GM19397 (cell line): ENCODE measurements around the gene FAM72B.
"Not testable (repeated sequence)": the region's sequence is repeated elsewhere in the genome, so short reads cannot be mapped to it uniquely, and the experiment has no call there.

Experiments
- ATAC-seq: cut with Tn5 transposase; IDR thresholded peaks from one replicate; pipeline ENCODE4 v1.9.1; 2021; ENCODE audit warnings: mild to moderate bottlenecking, moderate library complexity; ENCODE audit not compliant: unreplicated experiment

The FAM72B gene

DNA sequence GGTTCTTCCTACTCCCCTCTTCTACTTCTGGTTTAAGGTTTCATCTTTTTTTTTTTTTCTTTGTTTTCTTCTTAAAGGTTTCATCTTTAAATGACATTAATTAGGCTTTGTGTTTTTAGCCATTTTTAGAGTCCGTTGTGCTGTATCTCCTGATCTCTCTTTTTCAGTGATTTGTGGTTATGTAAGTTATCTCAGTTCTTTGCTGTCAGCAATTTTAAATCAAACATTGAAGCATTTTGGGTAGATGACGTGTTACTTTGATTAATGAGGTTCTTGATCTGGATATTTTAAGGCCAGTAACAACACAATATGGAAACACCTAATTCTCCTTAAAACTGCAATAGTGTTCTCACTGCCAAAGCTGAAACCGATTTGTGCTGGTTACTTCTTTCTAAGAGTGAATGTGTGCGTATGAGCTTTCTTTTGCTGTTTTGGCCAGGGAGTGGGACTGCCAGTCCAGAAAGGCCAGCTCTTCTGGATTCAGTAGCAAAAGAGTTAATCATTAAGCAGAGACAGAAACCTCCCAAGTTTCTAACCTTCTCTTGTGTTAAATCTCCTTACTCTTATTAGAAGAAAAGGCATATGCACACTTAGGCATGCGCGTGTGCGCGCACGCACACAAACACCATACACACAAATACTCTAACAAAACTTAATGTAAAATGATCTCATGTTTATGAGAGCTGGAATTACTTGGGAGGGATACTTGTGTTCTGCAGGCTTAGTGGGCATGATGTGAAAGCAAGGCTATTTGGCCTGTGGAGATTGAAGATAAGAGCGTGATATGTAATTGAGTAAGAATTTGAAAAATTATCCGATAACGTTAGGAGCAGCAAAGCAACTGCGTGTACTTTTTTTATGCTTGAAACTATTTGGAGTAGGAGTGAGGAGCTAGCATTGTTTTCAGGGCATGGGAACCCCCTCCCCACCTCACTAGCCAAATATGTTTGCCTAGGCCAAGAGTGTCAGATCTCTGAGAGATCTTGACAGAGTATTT, 17.1 kb upstream of the FAM72B start:
- ATAC-seq, result not testable (repeated sequence)

DNA sequence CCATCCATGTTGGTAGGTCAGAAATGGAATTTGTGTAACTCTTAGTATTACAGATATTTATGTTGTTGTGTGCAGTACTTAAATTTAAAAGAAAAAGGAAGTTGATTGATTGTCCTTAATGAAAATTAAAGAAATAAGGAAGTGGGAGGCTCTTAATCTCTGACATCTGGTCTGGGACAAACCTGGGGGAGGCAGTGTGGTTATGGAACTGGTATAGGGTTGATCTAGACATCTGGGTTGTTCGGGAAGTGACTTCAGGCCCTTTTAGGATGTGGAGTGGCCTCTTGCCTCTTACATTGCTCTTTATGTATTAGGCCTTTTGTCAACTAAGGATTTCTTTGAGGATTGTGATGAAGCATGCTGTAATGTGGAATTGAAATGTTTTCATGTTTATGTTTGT, 16.1 kb upstream of the FAM72B start:
- ATAC-seq, result not testable (repeated sequence)

DNA sequence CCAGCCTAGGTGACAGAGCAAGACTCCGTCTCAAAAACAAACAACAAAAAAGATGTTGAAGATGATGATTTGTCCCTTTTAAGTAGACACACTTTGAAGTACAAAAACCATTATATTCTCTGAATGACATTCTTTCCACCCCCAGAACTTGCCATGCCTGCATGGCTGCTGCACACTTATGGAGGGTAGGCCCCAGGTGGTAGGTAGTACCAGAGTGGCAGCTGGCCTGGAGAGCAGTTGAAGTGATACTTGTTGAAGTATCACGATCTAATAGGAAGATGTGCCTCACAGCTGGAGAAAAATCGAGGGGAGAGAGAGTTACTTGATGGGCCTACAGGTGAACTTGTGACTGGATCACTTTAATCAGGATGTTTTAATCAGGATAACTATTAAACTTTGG, 15.6 kb upstream of the FAM72B start:
- ATAC-seq, result not testable (repeated sequence)

DNA sequence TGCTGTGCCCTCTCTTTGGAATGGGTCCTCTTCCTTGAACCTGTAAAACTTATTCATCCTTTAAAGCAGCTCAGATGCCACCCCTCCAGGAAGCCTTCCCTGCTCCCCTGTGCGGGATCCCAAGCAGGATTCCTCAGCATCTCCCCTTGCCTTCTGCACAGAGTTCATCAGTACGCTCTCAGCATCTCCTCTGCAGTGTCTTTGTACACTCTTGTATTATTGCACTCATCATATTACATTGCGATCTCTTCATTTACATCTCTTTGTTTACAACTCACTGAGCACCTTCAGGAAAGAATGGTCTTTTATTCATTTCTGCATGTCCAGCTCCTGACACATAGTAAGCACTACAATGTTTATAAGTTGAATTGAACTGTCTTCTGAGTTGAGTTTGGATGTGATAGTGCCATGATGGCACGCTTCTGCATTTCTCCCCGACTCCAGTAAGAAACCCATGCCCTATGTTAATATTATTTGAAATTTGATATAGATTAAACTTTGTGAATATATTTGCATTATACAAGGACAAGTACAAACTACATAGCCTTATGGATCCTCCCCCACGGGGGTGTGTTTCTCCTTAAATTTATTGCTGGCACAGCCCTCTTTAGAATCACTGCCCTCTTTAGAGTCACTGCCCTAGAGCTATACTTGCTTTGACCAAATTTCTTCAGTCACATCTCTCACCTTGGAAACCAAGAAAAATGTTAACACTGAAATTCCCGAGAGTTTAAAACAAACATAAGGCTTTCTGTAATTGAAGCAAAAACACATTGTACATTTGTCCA, 13.1 kb upstream of the FAM72B start:
- not testable (repeated sequence) for ATAC-seq

DNA sequence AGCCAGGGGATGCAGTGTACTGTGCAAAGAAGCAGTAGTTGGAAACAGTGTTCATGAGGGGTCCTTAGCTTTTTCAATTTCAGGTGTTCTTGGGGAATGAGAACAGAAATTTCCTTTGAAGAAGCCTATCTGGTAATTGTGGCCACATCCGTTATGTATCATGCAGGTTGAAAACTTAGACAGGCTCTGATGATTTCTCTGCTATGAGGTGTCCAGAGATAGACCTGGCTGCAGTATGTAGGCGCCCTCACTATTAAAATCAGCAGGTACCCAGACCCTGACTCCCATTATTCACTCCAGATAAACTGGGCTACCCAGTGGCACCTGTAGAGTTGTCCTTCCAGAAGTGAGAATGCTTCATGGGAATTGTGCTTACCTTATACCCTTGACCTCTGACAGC, 8.4 kb upstream of the FAM72B start:
- not testable (repeated sequence) for ATAC-seq

DNA sequence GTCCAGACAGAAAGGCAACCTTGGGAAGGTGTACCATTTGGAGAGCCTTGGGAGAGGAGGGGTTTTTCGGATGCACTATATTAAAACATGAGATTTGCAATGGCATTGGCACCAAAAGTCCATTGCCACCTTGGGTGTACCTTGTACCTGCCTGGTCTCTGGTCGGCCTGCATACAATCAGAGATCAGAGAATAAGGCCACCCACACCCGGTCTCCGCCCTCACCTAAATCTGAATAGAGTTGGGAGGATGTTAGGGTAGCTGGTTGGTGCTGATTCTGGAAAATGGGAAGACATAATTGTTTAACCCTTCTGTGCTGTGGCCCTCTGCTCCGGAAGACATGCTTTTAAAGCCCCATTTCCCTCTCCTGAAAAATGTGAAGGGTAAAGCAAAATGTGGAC, 3.8 kb upstream of the FAM72B start:
- not testable (repeated sequence) for ATAC-seq

DNA sequence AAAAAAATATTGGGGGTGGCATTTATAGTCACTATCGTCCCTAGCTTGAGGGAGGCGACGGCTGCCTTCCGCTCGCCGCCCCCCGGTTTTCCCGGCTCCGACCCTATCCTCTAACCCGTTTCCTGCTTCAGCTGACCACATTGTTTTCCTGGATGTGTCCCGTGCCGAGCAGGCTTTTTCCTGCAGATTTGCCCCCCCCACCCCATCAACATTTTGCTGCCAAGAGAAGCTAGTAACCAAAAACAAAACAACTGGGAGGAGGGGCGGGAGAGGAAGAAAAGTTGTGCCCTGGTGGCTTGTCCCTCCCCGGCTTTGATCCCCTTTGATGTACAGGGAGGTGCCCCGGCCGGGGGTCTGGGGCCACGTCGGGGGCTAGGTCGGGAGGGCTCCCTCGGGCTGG, 2.1 kb upstream of the FAM72B start:
- ATAC-seq, result not testable (repeated sequence)

DNA sequence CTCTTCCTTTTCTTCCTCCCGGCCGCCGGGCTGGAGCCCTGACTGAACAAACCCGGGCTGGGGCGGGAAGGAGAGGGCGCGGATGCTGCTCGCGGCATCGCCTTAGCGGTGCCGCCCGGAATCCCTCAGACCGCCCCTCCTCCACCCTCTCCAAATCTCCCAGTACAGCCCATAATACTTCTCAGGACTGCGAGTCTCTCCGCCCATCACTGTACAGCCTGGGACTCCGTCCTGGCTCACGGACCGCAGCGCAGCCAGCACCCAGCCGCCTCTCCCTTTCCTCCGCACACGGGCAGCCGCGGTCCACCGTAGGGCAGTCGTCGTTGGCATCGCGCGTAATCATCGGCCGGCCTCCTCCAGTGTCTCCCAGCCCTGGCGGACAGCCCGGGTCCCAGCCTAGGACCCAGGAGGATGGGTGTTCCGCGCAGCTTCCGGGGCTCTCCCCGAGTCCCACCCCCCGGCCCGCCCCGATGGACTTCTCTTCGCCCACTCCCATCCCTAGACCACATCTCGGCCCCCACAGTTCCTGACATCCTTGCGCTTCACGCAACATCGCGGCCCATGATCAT, 1.1 kb upstream of the FAM72B start:
- ATAC-seq, result peak; percentile 1

DNA sequence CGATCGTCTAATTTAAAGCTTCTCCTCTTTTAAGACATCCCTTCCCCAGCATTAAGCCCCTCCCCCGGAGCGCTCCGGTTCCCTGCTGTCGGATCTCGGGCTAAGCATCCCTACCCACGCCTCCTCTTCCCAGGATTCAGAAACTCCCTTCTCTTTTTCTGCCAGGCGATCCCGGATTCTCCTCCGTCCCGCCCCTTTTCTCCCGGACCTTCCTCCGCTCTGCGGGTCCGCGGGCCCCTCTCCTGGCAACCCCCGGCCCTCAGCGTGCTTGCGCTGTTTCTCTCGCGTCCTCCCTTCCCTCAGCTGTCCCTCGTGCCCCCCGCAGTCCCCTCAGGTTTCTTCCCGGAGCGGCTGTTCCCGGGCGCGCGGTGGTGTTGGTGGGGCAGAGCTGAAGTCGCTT, 273 bp downstream of the FAM72B start:
- ATAC-seq, result not testable (repeated sequence)

DNA sequence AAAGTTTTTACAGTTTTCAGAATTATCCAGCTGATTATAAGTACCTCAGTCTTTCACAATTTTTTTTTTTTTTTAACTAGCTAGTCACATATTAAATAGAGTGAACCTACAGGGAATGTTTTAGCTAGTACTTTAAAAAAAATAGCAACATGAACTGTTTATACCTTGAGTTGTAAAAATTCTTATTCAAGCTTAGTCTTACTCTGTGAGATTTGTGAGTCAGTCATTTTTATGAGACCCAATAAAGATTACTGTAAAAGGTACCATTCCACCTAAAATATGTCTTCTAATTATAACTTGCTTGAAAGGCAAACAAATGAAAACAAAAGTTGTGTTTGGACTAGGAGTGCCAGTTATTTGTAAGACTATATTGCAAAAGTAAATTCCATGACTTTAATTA, 5.9 kb downstream of the FAM72B start:
- not testable (repeated sequence) for ATAC-seq

DNA sequence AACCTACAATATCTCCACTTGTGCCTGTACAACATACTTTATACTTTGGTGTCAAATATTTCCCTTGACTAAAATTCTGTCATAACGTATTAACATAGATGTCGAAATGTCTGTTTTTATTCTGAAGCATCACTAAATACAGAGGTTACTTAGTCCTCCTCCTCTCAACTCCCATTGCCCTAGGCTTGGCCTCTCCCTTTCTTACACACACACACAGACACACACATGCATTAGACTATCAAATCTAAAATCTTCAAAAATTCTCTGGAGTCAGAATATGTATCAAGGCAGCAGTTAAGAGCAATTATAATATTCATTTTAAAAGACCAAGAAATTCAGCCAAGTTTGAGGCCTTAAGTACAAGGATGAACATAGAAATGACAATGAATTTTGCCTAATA, 7.5 kb downstream of the FAM72B start:
- not testable (repeated sequence) for ATAC-seq

DNA sequence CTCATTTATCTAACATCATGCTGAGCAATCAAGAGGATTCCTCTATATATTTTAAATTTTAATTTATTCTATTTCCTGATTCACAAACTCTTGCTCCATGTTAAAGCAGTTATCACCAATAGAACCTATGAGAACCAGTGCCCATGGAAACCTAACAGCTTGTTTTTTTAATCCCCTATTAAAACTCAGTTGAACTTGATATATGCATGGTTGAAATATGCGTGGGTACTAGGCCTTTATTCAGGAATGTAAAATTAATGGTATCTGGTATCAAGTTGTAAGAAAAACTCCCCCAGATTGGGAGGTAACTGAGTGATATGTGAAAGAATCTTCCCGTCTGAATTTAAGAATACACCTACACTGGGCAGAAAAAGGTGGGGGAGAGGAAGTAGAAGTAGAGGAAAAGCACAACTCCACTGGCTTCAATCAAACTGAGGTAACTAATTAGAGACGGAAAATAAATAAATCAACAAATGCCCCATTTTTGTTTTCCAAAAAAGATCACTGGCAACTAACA, 15.9 kb downstream of the FAM72B start:
- not testable (repeated sequence) for ATAC-seq

DNA sequence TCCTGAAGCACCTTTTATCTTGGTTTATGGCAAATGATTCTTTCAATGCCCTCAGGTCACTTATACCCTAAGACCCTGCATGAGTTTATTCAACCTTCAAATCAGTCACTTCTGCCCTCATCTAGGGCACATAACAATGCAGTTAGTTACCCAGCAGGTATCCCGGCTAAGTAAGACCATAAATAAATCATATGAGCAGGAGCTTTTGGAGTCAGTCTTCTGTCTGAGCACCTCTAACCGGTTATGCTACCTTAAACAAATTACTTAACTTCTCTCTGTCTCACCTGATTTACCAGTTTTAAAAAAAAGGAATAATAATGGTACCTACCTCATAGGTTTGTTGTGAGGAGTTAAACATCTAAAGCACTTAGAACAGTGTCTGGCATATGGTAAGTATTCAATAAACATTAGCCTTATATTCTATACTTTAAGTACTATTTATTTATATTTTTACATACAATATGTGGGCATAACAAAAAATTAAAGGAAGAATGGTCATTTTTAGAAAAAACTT, 16.9 kb downstream of the FAM72B start:
- ATAC-seq, result not testable (repeated sequence)

DNA sequence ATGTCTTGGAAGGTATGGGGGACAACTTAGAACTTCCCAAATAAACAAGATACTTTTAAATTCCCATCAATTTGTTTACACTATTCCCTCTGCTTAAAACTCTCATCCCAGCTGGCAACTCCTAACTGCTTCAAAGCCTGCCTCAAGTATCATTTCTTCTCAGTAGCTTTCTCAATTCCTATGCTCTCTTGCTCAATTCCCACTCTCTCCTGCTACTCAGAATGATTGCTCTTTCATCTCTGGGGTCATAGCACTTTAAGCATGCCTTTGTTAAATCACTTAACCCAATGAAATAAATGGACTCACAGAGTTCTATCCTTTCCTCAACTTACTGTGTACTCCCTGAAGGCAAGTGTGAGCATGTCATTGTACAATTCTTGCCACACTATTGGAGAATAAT, 18.8 kb downstream of the FAM72B start:
- ATAC-seq, result not testable (repeated sequence)

DNA sequence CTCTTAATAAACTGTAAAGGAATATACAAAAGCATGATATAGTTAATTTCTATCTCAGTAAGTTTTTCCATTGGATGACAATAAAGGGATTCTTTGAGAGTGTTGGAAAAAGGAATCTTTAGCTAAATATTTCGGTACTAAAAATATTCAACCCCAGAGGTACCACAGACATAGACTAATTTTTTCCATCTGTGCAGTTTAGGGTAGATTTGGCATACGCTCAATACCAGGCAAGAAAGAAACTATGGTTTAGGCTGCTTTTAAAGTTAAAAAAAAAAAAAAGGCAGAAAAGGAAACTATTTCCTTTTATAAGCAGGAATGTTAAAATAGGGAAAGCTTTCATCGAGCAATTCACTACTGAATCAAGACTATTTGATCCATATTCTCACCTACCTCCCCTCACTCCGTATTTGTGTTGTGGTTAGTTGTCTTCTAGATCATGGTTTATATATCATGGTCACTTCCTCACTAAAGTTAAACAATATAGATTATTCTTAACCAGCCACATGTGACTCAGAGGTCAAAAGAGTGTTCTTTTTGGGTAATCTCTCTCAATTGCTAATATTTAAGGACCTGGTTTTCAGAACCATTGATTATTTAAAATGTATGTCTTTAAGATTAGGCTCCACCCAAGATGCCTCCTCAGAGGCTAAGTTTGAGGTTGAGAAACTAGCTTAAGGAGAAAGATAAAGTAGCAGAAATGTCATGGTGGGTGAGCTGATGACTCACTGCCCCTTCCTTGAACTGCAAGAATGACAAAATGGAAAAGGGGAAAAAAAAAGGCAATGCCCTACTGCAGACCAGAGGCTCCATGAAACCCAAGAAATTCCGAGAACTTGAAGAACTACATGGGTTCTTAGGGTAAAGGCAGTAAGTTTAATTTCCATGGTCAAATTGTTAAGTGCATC, 20.0 kb downstream of the FAM72B start:
- not testable (repeated sequence) for ATAC-seq

DNA sequence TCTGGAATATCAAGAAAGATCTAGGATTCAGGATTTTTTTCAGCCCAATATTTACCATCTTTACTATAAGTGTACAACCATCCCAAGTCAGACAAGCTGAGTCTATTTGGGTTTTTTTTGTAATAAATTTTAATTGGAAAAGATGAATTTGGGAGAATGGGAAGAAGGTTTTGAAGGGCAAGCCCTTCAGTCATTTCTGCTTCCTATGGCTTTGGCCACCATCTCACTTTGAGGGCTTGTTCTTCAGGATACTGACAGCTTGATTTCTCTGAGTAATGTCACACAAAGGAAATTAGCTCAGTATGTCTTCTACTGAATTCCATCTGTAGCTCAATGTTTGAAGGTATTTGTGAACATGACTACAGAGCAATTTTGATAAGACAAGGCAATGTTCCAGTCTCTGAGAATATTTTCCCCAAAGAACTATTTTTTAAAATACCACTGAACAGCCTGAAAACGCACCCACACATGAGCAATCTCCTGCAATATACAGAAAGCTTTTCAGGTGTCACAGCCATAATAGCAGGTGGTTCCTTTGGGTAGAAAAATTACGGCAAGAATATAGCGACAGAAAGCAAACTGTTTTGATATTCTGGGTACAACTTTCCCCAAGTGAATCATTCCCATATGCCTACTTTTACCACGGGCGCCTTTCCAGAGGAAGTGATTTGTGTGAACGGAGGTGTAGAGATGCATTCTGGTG, 22.8 kb downstream of the FAM72B start:
- not testable (repeated sequence) for ATAC-seq

DNA sequence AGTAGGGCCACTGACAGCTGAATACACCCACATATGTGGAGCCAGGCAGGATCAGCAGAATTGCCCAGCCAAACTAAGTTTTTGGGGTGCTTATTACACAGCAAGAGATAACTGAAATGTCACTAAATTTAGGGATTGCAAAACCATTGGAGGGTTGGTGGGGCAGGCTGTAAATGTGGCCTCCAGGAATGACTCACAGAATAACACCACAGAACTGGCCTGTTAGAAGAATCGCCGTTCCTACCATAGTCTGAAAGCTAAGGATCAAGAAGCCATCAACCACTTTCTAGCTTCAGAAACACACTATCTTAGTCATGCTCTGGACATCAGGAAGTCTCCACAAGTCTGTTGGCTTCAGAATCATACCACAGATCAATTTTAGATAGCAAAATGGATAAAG, 24.0 kb downstream of the FAM72B start:
- ATAC-seq, result not testable (repeated sequence)

DNA sequence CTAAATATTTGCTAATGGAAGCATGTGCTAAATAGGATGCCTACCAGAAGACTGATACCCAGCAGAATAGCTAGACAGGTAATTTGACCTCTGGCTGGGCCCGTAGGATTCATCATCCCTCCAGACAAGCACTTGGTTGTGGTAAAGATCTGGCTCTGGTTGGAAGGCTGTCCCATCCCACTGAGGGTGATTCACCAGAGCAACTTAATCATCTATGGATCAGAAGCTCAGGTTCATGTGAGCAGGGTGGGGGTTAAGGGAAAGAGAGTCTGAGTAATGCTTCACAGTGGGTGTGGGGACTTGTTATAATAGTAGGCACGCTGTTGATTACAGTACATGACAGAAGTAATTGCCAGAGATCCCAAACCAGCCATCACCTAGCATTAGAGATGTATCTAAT, 26.5 kb downstream of the FAM72B start:
- not testable (repeated sequence) for ATAC-seq

DNA sequence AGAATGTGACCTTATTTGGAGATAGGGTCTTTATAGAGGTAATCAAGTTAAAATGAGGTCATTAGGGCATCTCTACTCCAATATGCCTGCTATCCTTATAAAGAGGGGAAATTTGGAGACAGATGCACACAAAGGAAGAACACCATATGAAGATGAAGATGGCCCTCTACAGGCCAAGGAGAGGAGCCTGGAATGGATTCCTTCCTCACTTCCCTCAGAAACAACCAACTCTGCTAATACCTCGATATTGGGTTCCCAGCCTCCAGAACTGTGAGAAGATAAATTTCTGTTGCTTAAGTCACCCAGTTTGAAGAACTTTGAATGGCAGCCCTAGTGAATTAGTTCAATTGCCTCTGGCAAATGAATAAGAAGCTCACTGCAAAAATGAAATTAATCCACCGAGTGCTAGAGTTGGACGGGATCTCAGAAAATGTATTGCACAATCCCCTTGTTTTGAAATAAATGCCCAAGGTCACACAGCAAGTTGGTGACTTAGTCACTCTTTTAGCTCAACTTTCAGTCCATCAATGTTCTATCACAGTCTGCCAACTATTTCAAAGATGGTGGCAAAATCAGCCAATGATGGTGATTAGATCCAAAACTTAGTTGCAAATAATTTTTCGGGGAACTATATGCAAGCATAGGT, 27.1 kb downstream of the FAM72B start:
- ATAC-seq, result not testable (repeated sequence)
